Spleen (tissue), 11 donors: ENCODE data around the gene ZNF672. TPM values are rescaled to one million over a fixed set of nuclear protein-coding genes. Genes with fewer than 3 reads are reported as not detected.
"Not testable (repeated sequence)": the region's sequence is repeated elsewhere in the genome, so short reads cannot be mapped to it uniquely, and the experiment has no call there.

Source experiments
- DNase-seq: peaks from one replicate; pipeline ENCODE4 v3.0.0-alpha.2; 2020
- H3K27ac ChIP-seq, 8 donors: fragments of 200-600 bp; sonication (generic) in 7 of 8; 1 replicate in 4 of 8; 2 replicates in 4 of 8; pipeline versions ENCODE4 v1.5.0 to v1.8.0; 2016 to 2021; ENCODE audit warnings: inconsistent platforms in 4 of 8, mild to moderate bottlenecking in 4 of 8, moderate library complexity in 1 of 8
- H3K27me3 ChIP-seq, 7 donors: fragments of 200-600 bp; sonication (generic) in 6 of 7; replicated peaks in 1 of 7; 1 replicate in 4 of 7; 2 replicates in 3 of 7; pipeline versions ENCODE4 v1.5.0 to v1.8.0; 2016 to 2021; ENCODE audit warnings: inconsistent platforms in 3 of 7, mild to moderate bottlenecking in 1 of 7
- H3K36me3 ChIP-seq, 6 donors: fragments of 200-600 bp; sonication (generic) in 5 of 6; 1 replicate in 4 of 6; 2 replicates in 2 of 6; pipeline versions ENCODE4 v1.5.0 to v1.8.0; 2016 to 2021; ENCODE audit warnings: inconsistent platforms in 2 of 6
- H3K4me1 ChIP-seq, 6 donors: fragments of 200-600 bp; sonication (generic) in 5 of 6; 1 replicate in 3 of 6; 2 replicates in 3 of 6; pipeline versions ENCODE4 v1.5.0 to v1.8.0; 2016 to 2021; ENCODE audit warnings: inconsistent platforms in 3 of 6
- H3K4me3 ChIP-seq, 8 donors: fragments of 200-600 bp; sonication (generic) in 7 of 8; 1 replicate in 4 of 8; 2 replicates in 4 of 8; pipeline versions ENCODE4 v1.5.0 to v1.8.0; 2016 to 2021; ENCODE audit warnings: inconsistent platforms in 4 of 8, mild to moderate bottlenecking in 4 of 8, moderate library complexity in 2 of 8
- H3K9me3 ChIP-seq, 8 donors: fragments of 200-600 bp; sonication (generic) in 7 of 8; 1 replicate in 4 of 8; 2 replicates in 4 of 8; pipeline versions ENCODE4 v1.5.0 to v1.8.0; 2016 to 2021; ENCODE audit warnings: inconsistent platforms in 4 of 8
- CTCF ChIP-seq, 11 experiments: fragments of 200-600 bp in 7 of 11; fragments of 450-650 bp in 4 of 11; sonication (generic) in 4 of 11; IDR thresholded peaks in 8 of 11; conservative IDR thresholded peaks in 3 of 11; 1 replicate in 7 of 11; 2 replicates in 4 of 11; pipeline versions ENCODE4 v1.4.0 to v1.8.0; 2016 to 2021; ENCODE audit warnings: antibody characterized with exemption in 11 of 11, inconsistent platforms in 4 of 11, mild to moderate bottlenecking in 1 of 11
- POLR2A ChIP-seq, 3 donors: fragments of 450-650 bp; IDR thresholded peaks; one replicate each; pipeline ENCODE4 v1.5.1; 2017; ENCODE audit warnings: antibody characterized with exemption in 3 of 3, mild to moderate bottlenecking in 1 of 3
- POLR2AphosphoS5 ChIP-seq, 3 donors: sonication (generic); formaldehyde crosslinking; IDR thresholded peaks; one replicate each; pipeline ENCODE4 v1.5.1; 2017; ENCODE audit warnings: antibody characterized with exemption in 3 of 3
- WGBS, 5 donors: extraction: QIAGEN DNeasy Blood & Tissue Kit in 3 of 5; methylation state at CpG; one replicate each; pipeline versions ENCODE4 v1.1.5 to v1.1.7; 2013 to 2018; 5-methylcytosine and 5-hydroxymethylcytosine counted together
- intact Hi-C: fragments of 100-400 bp; cut with DNase I; formaldehyde crosslinking; loops from one replicate; pipeline ENCODE4 v1.15.0; 2023; ENCODE audit warnings: low total_unique reads
- polyA plus RNA-seq, 3 donors: library from polyadenylated mRNA; stranded (reverse); fragments of 200-250 nt; gene quantifications; one replicate each; pipeline ENCODE4 v1.2.1, GENCODE V29; 2013
- total RNA-seq, 7 donors: library from RNA; depleted of rRNA in 3 of 7; stranded (reverse); fragments of >200 nt in 3 of 7; fragmentation: NEBNext Ultra II Directional in 4 of 7; extraction: Animal tissue kit (Norgen Biotek cat#: 25700) in 4 of 7; gene quantifications; one replicate each; pipeline versions ENCODE4 v1.1.0 to v1.2.1, GENCODE V29; 2016 to 2021
- donor health status: healthy with polysubstance abuse.
- donor health status: DM: no; HTN: no; CAD: no; lungs with moderate emphysema.
- donor health status: DM: no; HTN: no; CAD: no.
- donor health status: Bipolar disorder and iron deficiency.
- donor health status: healthy.
- donor health status: DM: no; HTN: no; CAD: no.
- donor health status: DM: yes; HTN: yes; CAD: no.

The ZNF672 gene
- total and polyA plus RNA-seq, 10 donors: 13.2 to 43.1 (median 36.1) TPM

GRCh38 chr1:248825136-248825535 is 12.9 kb upstream of the ZNF672 start:
- 40 to 52% (median 42%) methylated on average over 10 of the region's 10 CpGs for WGBS, 5 donors
- peak; percentile 87 for DNase-seq
- H3K4me1 ChIP-seq: peaks cover 37 to 81% (median 66%) of the 10 kb centered on the region in 6 donors

GRCh38 chr1:248825573-248825908 is 12.5 kb upstream of the ZNF672 start:
- no peak for DNase-seq
- no peaks in the 10 kb centered on the region for H3K9me3 ChIP-seq
- H3K4me1 ChIP-seq: peaks cover 34 to 77% (median 62%) of the 10 kb centered on the region in 6 donors
- WGBS, 5 donors: 1% methylated on average over 18 of the region's 18 CpGs
- H3K4me3 ChIP-seq: peak overlapping the region; percentile 63 to 92 (median 68)
- intact Hi-C loops: no loop called here
- H3K36me3 ChIP-seq: peaks cover 0 to 42% (median 11%) of the 10 kb centered on the region in 6 donors
- peak overlapping the region; percentile 91 to 100 (median 99) for H3K27ac ChIP-seq
- TF ChIP-seq POLR2A (IDR thresholded peaks at IDR 0.05) (peak in 1 of 3 donors; percentile 13), POLR2AphosphoS5 (IDR thresholded peaks at IDR 0.05) (no peak)
- H3K27me3 ChIP-seq: no peaks in the 10 kb centered on the region

More at GRCh38 chr1:248825136-248825535, 12.9 kb upstream of the ZNF672 start:
- intact Hi-C loops: no loop called here
- no peak for TF ChIP-seq CTCF (IDR thresholded peaks at IDR 0.05 in 8 of 11, conservative IDR thresholded peaks at IDR 0.05 in 3 of 11)
- TF ChIP-seq POLR2AphosphoS5 (IDR thresholded peaks at IDR 0.05): no peak
- TF ChIP-seq POLR2A (IDR thresholded peaks at IDR 0.05): no peak
- peak overlapping the region; percentile 91 to 100 (median 99) for H3K27ac ChIP-seq
- peak overlapping the region; percentile 63 to 92 (median 68) for H3K4me3 ChIP-seq
- peaks cover 0 to 46% (median 16%) of the 10 kb centered on the region in 6 donors for H3K36me3 ChIP-seq
- no peaks in the 10 kb centered on the region for H3K9me3 ChIP-seq
- no peaks in the 10 kb centered on the region for H3K27me3 ChIP-seq

- Histone ChIP-seq H3K4me3 (peak within 1 kb of the TSS; percentile 63 to 92 (median 68)), H3K4me1 (peaks cover 34 to 71% (median 56%) of the 10 kb centered on the region in 6 donors), H3K27ac (peak within 1 kb of the TSS; percentile 91 to 100 (median 99)), H3K9me3 (no peaks in the 10 kb centered on the region), H3K27me3 (no peaks in the 10 kb centered on the region), H3K36me3 (peaks cover 0 to 36% (median 6%) of the 10 kb centered on the region in 6 donors)
- TF ChIP-seq CTCF (IDR thresholded peaks at IDR 0.05 in 8 of 11, conservative IDR thresholded peaks at IDR 0.05 in 3 of 11): peak; percentile 49 to 85 (median 78)
- peak; percentile 95 to 97 (median 96) for TF ChIP-seq POLR2AphosphoS5 (IDR thresholded peaks at IDR 0.05)
- TF ChIP-seq POLR2A (IDR thresholded peaks at IDR 0.05): peak; percentile 73 to 79 (median 75)
- DNase-seq: peak; percentile 98
- WGBS, 5 donors: 0 to 1% (median 0%) methylated on average over 51 to 56 of the region's 56 CpGs
- intact Hi-C loops: no loop called here
Measured at GRCh38 chr1:248825909-248826760, 11.9 kb upstream of the ZNF672 start, which contains the start of gene SH3BP5L. Gene SH3BP5L, minus strand, starts transcription at chr1:248825915. Its CDS starts 980 bp downstream, at chr1:248824935.

- H3K4me3 ChIP-seq: no peak overlapping the region
- H3K9me3 ChIP-seq: no peaks in the 10 kb centered on the region
- TF ChIP-seq POLR2A (IDR thresholded peaks at IDR 0.05) (no peak), CTCF (IDR thresholded peaks at IDR 0.05 in 8 of 11, conservative IDR thresholded peaks at IDR 0.05 in 3 of 11) (no peak), POLR2AphosphoS5 (IDR thresholded peaks at IDR 0.05) (no peak)
- H3K4me1 ChIP-seq: peaks cover 19 to 44% (median 29%) of the 10 kb centered on the region in 6 donors
- peak overlapping the region in 4 of 8 donors; percentile 57 to 100 (median 64) for H3K27ac ChIP-seq
- peaks cover 0 to 12% (median 0%) of the 10 kb centered on the region in 6 donors for H3K36me3 ChIP-seq
- intact Hi-C loops: no loop called here
- H3K27me3 ChIP-seq: no peaks in the 10 kb centered on the region
- WGBS, 5 donors: 38 to 69% (median 44%) methylated on average over 3 of the region's 3 CpGs
- DNase-seq: no peak
Measured at GRCh38 chr1:248828845-248829244, 9.2 kb upstream of the ZNF672 start.

GRCh38 chr1:248830718-248831017 is 7.4 kb upstream of the ZNF672 start:
- peaks cover 6 to 40% (median 20%) of the 10 kb centered on the region in 6 donors for H3K4me1 ChIP-seq
- H3K27me3 ChIP-seq, H3K36me3 ChIP-seq, H3K27ac ChIP-seq, H3K9me3 ChIP-seq, H3K4me3 ChIP-seq, intact Hi-C loops, DNase-seq: not testable (repeated sequence)
- 39 to 74% (median 69%) methylated on average over 2 to 3 of the region's 3 CpGs for WGBS, 5 donors
